Left hindlimb (tissue), 1 donor: ENCODE results near the gene SFXN5.
"Not testable (repeated sequence)": the region's sequence is repeated elsewhere in the genome, so short reads cannot be mapped to it uniquely, and the experiment has no call there.

Experiments
- DNase-seq: peaks from one replicate; pipeline ENCODE4 v3.0.0-alpha.2; 2018

The SFXN5 gene

DNA sequence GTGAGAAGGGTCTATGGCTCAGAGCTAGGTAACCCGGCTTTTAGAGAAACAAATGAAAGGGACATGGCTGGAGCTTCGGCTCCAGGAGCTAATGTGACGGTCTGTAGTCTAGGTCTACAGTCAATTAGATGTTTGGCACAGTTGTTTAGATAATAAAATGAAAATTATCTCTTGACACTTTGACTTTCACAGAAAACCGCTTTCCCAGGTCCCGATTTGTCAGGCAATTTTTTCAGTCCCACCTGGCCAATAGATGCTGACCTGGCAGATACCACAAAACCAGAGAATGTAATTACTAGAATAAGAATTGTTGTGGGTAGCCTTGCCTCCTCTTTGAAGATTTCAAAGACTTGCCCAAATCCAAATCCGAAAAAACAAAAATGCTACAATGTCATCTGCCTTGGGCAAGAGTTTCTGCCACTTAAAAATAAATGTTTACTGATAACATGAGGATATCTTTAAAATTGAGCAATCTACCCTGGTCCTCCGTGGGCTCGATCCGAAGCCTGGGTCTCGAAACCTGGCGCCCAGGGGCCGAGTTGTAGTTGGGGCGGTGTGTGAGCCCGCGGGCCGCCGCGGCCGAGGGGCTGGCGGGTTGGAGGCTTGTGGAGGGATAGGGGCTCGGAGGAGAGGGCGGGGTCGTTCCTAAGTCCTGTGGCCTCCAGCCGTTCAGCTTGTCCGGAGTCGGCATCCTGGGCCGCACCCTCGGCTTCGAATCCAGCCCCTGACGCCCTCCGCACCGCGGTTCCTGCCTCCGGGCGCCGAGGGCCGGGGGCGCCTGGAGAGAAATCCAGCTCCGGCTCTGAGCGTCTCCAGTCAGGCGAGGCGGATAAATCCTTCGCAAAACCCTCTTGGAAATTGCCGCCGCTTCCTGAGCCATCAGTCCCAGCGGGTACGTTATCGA lies 151.8 kb downstream of the SFXN5 start:
- DNase-seq: no peak

DNA sequence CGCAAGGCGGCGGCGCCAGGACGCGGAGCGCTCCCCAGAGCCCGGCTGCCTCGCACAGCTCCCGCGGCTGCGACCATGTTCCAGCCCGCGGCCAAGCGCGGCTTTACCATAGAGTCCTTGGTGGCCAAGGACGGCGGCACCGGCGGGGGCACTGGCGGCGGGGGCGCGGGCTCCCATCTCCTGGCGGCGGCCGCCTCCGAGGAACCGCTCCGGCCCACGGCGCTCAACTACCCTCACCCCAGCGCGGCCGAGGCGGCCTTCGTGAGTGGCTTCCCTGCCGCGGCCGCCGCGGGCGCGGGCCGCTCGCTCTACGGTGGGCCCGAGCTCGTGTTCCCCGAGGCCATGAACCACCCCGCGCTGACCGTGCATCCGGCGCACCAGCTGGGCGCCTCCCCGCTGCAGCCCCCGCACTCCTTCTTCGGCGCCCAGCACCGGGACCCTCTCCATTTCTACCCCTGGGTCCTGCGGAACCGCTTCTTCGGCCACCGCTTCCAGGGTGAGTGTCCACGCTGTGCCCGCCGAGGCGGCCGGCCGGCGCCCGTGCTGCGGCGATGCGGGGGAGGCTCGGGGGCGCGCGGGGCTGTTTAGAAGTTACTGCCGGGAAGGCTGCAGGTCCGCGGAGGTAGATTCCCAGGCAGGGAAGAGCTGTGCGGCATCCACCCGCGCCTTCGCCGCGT lies 153.5 kb downstream of the SFXN5 start:
- DNase-seq: no peak

DNA sequence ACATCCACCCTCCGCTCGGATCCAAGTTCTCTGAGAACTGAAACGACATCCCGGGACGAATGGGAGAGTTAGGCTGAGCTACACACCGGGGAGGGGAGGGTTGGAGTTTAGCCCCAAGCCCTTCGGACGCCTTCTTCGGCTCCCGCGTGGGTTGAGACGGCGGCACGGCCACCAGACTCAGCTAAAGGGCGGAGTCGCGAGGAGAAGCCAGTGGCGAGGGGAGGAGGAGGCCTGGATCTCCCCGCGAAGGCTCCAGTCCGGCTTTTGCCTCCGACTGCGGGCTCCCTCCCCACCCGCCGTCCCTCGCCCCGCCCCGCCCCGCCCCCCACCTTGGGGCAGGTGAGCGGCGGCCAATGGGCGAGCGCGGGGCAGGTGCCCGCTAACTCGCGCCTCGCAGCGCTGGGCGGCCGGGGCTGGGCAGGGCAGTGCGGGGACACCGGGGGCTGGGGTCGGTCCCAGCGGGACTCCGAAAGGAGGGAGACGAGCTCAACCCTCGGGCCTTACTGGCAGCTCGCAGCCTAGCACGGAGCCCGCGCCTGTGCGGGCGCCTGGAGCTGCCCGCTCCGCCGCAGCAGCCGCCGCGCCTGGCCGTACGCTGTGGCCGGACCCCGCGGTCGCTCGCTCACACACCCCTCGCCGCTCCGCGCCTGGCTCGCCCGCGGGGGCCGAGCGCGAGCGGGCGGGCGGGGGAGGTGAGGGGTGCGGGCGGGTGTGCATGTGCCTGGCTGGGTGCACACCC lies 154.2 kb downstream of the SFXN5 start, which contains the start of gene EMX1:
Gene EMX1, plus strand, starts transcription at position 382 of the 739 bp plus-strand sequence. Its CDS starts 334 bp downstream, at position 716.
- DNase-seq: no peak

DNA sequence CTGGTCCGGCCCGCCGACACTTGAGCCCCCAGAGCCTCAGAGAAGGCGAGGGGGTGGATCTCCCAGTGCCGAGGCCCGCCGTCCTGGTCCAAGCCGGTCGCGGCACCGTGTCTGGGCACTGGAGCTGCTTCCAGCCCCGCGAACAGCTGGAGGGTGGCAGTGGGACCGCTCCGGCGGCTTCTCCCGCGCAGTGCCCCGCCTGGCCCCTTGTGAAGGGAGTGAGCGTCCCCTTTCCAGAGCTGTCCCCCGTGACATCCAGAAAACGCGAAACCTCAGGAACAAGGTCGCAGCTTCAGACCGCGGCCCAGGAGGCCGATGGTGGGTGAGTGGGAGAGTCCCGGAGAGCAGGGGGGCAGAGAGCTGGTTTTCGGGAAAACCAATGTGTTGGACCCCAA lies 154.8 kb downstream of the SFXN5 start:
- no peak for DNase-seq

DNA sequence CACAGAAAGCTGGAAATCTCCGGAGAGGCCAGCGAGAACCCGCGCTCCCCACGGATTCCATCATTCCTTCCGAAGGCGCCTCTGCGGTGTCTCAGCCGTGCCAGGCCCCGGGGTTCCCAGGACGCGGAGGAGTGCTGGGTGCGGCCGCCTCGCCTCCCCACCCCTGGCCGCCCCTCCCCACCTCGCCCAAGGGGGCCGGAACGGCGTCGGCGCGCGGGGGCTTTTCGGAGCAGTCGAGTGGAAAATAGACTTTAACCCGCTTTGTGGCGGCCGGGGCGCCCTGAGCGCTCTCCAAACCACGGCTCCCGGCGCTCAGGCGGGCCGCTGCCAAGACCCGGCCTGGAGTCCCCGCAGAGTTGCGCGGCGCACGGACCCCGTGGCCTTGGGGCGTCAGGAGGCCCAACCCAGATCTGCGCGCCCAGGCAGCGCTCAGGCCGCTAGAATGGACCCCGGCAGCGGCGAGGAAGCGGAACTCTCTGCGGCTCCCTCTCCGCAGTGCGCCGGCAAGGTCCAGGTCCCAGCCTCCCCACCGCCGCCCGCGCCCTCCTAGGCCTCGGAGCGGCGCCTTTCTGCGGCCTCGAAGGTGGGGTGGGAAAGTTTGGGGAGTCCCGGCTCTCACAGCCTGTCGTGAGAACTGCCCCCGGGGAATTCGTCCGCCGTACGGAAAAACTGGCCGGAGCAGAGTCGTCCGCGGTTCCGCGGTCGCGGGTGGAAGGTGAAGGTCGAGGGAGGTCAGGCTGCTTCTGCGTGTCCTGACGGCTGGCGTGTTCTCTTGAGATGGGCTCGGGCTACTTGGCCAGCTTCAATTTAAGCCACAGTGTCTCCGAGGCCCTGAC lies 155.4 kb downstream of the SFXN5 start:
- DNase-seq: no peak

DNA sequence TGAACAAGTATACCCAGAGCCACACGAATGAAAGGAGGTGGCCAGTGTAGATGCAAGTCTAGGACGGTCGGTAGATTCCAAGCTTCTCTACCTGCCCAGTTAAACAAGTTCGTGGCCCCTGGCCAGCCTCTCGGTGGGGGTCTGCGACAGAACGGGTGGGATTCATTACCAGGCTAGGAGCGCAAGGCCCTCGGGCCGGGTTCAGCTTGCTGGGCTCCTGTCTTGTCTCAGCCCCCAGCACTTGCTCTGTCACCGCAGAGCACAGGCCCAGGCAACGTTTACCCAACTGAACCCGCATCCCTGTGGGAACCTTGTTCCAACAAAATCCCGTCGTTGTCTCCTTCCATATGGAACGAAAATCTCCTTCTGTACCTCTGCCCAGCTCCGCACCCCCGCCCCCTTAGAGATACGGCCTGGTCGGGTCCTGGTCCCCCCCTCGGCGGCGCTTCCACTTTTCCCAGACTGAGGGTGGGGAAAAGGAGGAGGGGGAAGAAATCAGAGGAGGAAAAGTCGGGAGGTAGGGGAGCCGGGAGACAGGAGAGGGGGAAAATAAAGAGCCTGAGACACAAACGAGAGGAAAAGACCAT lies 156.1 kb downstream of the SFXN5 start:
- no peak for DNase-seq

DNA sequence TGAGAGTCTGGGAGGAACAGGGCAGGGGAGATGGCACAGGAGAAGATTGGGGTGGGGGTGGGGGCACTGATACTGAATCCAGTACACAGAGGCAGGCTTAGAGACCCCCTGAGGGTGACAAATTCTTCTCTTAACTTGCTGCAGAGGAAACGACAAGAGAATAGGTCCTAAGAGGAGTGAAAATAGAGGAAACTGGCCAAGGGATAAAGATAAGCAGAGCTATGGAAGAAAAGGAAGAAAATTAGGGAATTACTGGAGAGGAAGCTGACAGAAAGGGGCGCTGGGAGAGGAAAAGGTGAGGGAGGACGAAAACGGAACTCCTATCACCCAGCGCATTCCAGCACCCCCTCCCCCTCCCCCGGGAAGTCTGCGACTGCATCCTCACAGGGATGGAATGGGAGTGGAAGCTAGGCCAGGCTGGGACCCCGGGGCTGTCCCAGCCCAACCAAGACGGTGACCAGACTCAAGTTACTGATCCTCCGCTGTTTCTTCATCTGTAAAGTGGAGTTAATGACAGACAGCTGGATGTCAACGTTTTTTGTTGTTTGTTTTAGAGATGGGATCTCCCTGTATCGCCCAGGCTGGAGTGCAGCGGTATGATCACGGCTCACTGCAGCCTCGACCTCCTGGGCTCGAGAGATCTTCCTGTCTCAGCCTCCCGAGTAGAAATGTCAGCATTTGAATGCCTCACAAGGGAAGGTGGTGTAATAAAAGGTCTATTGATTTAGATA lies 156.8 kb downstream of the SFXN5 start:
- no peak for DNase-seq

DNA sequence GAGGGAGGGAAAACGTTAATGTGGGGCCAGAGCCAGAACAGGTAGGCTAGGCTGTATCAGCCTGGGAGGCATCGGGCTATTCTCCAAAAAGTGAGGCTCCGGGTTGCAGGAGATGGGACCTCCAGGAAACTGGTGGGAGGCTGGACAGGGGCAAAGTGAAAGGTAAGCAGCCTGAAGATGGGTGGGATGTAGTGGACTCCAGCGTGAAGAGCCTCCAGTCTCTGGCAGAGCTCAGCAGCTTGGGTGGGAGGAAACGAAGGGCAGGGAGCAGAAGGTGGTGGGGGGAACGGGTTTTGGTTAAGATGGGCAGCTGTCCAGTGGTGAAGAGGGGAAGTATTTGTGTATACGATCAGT lies 157.3 kb downstream of the SFXN5 start:
- DNase-seq: no peak

DNA sequence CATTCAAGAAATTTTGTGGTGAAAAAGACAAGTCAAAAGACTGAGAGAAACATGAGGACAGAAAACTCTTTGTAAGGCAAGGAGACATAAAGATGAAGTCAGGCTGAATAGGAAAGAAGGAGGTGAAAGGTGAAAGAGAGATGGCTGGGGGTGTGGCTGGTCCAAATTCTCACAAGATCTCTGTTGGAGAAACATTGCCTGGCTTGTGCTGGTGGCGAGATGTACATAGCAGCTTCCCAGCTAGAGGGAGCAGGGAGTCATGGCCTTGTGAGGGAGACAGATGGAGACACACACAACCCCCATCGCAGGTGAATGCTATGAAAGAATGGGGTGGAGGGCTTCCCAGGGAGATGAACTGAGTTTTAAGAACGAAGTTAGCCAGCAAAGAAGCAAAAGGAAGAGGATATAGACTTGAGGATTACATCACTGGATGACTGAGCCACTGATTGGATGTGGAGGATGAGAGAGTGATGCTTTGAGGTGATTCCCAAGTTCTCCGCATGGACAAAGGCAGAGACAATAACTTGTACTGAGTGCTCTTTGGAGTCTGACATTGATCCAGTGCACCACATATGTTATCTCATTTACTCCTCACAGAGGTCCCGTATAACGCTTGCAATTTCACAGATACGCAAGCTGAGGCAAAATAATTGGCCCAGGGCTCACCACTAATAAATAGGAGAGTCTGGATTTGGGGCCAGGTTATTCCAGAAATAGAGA lies 157.9 kb downstream of the SFXN5 start:
- DNase-seq: no peak

DNA sequence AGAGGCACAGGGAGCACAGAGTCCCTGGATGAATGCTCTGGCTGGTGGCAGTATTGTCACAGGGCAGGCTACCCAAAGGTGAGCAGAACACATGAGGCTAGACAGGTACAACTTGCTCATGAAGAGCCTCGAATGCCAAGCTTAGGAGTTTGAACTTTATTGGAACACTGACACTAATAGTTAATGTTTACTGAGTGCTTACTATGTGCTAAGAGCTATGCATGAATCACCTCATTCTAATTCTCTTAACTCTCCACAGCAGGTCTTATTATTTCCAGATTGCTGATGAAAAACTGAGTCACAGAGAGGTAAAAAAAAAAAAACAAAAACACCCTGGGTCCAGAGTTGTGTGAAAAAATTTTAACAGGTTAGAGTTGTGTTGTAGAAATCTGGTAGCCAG lies 160.3 kb downstream of the SFXN5 start:
- no peak for DNase-seq

DNA sequence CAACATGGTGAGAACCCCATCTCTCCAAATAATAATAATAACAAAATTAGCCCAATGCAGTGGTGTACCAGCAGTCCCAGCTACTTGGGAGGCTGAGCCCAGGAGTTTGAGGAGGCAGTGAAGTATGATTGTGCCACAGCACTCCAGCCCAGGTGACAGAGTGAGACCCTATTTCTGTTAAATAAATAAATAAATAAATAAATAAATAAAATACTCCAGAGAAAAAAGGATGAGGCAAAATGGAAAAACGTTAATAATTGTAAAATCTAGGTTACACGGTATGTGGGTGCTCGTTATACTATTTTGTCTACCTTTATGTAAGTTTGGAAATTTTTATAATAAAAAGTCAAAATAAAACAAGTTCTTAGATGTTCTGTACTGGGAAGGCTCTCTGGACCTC lies 162.8 kb downstream of the SFXN5 start:
- DNase-seq: no peak

DNA sequence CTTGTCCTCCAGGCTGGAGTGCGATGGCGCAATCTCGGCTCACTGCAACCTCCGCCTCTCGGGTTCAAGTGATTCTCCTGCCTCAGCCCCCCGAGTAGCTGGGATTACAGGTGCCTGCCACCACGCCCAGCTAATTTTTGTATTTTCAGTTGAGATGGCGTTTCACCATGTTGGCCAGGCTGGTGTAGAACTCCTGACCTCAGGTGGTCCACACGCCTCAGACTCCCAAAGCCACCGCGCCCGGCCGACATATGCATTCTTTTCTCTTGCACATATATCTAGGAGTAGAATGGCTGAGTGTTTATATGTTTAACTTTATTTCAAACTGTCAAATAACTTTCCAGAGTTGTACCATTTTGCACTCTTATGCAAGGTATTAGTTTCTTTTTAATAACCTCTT lies 164.1 kb downstream of the SFXN5 start:
- DNase-seq: not testable (repeated sequence)

DNA sequence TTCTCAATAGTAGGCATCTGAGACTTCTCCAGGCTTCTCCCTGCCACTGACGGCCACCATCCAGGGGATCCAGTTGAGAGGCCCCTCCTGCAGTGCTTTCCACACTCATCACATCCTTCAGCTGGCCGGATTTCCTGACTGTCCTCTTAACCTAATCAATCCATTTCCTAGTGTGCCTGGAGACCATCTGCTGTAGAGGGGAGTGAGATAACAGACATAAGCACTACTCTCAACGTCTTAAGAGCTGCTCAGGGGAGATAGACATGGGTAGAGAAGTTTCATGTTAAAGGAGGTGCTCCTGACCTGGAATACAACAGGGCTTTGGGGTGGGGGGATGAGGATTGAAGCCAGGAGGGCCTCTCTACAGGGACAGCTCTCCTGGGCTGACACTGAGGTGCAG lies 170.1 kb downstream of the SFXN5 start:
- no peak for DNase-seq

DNA sequence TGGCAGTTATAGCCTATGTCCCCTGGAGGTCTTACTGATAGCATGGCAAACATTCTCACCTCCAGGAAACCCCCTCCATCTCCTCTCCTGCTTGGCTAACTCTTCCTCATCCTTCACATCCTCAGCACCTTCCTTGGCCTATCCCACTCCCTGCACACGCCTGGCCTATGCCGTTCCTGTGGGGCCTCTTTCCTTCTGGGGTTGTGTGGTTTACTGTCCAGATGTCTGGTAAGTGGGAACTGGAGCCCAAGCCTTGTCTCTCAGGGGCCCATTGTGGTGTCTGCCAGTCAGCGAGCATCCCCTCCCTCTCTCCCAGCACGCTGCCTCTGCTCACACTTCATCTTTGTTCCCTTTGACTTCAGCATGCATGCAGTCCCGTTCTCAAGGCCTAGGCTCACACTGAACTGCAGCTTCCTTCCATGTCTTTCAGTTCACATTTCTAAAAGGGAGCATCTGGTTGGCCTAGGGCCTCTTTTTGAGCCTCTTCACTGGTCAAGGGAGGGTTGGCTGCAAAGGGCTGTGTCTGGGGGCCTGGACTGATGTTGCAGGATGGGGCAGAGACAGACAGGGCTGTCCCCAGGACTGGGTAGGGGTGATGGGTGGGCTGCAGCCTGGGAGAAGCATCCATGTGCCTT lies 171.2 kb downstream of the SFXN5 start:
- DNase-seq: no peak

DNA sequence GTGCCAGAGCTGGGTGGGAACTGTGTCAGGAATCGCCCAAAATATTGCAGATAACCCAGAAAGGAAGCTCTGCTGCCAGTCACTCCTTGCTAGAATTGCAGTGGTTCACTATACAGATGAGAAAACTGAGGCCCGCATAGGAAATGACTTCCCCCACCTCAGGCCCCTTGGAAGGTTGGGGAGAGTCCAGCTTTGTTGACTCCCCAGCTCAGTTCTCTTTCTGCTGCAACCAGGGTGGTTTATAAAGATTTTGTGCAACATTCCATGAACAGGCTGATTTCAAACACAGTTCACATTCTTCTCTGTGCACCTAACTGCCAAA lies 173.0 kb downstream of the SFXN5 start:
- DNase-seq: no peak

DNA sequence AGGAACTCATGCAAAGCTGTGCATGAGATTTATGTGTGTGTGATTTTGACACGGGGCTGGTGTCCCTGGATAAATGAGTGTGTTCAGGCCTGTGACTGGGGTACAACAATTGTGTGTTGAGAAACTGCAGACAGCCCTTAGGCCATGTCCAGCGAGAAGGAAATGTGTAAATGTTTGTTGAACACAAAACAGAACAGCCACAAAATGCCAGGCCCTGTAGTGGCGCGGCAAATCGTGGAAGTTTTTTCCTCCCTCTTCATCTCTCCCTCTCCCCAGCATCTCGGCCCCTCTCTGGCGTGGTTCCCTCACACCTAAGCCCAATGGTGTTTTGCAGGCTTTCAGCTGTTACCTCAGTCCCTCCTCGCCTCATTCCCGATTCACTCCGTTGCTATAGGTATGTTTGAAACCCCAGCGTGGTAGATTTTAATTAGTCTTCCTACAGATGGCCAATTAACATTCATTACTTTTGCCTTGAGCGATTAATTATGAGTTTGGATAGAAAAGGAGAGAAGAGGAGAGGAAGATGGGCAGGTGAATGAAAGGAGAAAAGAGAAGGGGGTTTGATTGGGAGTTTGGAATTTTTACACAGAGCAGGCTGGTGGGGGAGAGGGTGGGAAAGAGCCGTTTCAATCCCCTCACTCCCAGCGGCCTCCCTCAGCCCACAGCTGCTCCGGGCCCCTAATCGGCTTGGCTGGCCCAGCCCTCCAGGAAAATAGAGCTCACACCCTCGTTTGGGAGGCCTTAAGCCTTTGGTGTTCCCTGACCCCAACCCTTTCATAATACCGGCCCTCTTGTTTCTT lies 173.5 kb downstream of the SFXN5 start:
- no peak for DNase-seq

DNA sequence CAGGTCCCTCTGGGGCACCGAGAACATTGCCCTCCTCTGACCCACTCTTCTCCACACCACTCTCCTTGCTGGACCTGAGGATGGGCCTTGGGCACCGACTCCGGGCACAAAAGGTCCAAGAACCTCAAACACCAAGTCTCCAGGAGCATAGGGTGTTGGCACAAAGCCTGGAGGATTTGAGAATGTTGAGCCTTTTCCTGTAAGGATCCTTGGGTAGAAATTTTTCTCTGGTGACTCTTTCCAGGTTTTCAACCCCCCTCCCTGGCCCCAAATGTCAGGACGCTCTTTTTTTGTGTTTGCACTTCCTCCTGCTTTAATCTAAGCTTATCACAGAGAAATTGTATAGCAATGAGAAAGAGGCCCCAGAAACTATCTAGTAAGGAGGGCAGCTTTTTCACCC lies 175.1 kb downstream of the SFXN5 start:
- no peak for DNase-seq

DNA sequence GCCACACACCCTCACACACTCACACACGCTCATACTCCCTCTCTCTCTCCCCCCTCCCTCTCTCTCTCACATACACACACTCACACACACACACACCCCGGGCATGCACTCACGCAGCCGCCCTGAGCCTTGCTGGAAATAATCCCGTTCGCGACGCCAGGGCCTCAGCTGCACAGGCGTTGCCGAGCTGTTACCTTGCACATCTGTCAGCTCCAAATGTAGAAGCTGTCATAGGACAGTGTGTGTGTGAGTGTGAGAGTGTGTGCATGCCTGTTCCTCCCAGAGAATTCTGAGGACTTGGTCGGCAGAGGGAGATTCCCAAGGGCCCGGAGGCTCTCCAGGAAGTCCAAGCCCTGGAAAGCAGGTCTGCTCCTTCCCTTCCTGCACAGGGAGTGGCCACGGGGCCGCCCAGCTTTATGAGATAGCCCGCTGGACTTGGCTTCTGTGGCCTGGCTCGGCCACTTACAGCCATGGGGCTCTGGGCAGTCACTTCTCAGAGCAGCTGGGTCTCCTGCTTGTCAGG lies 175.7 kb downstream of the SFXN5 start:
- no peak for DNase-seq

DNA sequence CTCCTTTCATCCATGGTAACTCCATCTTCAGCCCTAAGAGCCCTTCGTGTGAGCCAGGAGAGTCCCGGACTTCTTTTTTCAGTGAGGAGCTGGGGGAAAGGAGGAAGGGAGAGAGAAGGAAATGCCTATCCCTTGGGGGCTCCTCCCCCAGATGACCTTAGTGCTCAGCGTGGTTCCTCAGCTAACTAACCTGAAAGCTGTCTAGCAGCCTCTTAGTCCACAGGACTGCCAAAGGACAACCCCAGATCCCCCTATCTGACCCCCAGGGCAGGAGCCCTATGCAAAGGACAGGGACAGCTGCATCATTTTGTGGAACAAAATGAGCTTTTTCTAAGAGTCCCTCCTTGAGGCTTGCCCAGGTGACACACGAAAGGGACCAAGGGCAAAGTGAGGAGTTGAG lies 176.4 kb downstream of the SFXN5 start:
- no peak for DNase-seq
